K562 (cell line): Measurements from ENCODE around the gene KIF26A.

Experiments used
- ARID2 ChIP-seq: fragments of 450-650 bp; IDR thresholded peaks from 2 replicates; pipeline ENCODE4 v1.6.1; 2017; ENCODE audit warnings: antibody characterized with exemption, mild to moderate bottlenecking
- BMI1 ChIP-seq: fragments of 150-350 bp; IDR thresholded peaks from 2 replicates; pipeline ENCODE4 v1.6.1; 2014; ENCODE audit warnings: low read length
- CREB3 ChIP-seq: fragments of 450-650 bp; conservative IDR thresholded peaks from 2 replicates; pipeline ENCODE4 v1.6.1; 2016; ENCODE audit warnings: missing genetic modification characterization, low read depth, mild to moderate bottlenecking, missing compliant biosample characterization, moderate library complexity
- NFE2L1 ChIP-seq: fragments of 450-650 bp; IDR thresholded peaks from 2 replicates; pipeline ENCODE4 v1.6.1; 2016; ENCODE audit warnings: missing genetic modification characterization, low read depth, mild to moderate bottlenecking, missing compliant biosample characterization, moderate library complexity, borderline replicate concordance
- RHOXF2B ChIP-seq: fragments of 250-450 bp; sonication (Bioruptor Pico); conservative IDR thresholded peaks from 2 replicates; pipeline ENCODE4 v1.5.1; 2021
- SOX6 ChIP-seq: fragments of 450-650 bp; IDR thresholded peaks from 2 replicates; pipeline ENCODE4 v1.6.1; 2014; ENCODE audit warnings: mild to moderate bottlenecking
- SP1 ChIP-seq: sonication (generic); formaldehyde crosslinking; IDR thresholded peaks from 2 replicates; pipeline ENCODE4 v1.8.1; 2022; ENCODE audit warnings: mild to moderate bottlenecking, missing genetic modification reagents
- ZZZ3 ChIP-seq: fragments of 450-650 bp; IDR thresholded peaks from 2 replicates; pipeline ENCODE4 v1.6.1; 2016; ENCODE audit warnings: antibody characterized with exemption, mild to moderate bottlenecking, moderate library complexity
- TF ChIP-seq, protein P1 (sequence below): fragments of 150-350 bp; IDR thresholded peaks from 2 replicates; pipeline ENCODE4 v1.6.1; 2014; ENCODE audit warnings: low read depth, mild to moderate bottlenecking, low read length, borderline replicate concordance
- TF ChIP-seq, protein P2 (sequence below), 2 experiments: IDR thresholded peaks in 1 of 2; conservative IDR thresholded peaks in 1 of 2; 2 replicates each; pipeline ENCODE4 v1.6.1; 2016; ENCODE audit warnings: low read depth in 2 of 2, mild to moderate bottlenecking in 1 of 2, missing compliant biosample characterization in 1 of 2, missing genetic modification characterization in 1 of 2, moderate library complexity in 1 of 2
- TF ChIP-seq, protein P3 (sequence below), 3 experiments: IDR thresholded peaks in 2 of 3; conservative IDR thresholded peaks in 1 of 3; 2 replicates each; pipeline ENCODE4 v1.5.1; 2011 to 2012; ENCODE audit warnings: low read length in 3 of 3, mild to moderate bottlenecking in 3 of 3, control low read depth in 2 of 3, improper control_type of control experiment in 1 of 3, inconsistent platforms in 1 of 3, low read depth in 1 of 3, mixed read lengths in 1 of 3, moderate library complexity in 1 of 3; ENCODE audit not compliant: insufficient read depth in 2 of 3
- TF ChIP-seq, protein P4 (sequence below), 3 experiments: fragments of 200-800 bp in 1 of 3; fragments of 250-450 bp in 1 of 3; fragments of 450-650 bp in 1 of 3; sonication (Bioruptor Pico) in 1 of 3; sonication (Bioruptor generic) in 1 of 3; formaldehyde crosslinking in 1 of 3; IDR thresholded peaks; 2 replicates each; pipeline versions ENCODE4 v1.6.1 to v1.8.0; 2016 to 2022; ENCODE audit warnings: mild to moderate bottlenecking in 2 of 3, missing genetic modification characterization in 2 of 3, missing compliant biosample characterization in 1 of 3, moderate library complexity in 1 of 3

DNA sequence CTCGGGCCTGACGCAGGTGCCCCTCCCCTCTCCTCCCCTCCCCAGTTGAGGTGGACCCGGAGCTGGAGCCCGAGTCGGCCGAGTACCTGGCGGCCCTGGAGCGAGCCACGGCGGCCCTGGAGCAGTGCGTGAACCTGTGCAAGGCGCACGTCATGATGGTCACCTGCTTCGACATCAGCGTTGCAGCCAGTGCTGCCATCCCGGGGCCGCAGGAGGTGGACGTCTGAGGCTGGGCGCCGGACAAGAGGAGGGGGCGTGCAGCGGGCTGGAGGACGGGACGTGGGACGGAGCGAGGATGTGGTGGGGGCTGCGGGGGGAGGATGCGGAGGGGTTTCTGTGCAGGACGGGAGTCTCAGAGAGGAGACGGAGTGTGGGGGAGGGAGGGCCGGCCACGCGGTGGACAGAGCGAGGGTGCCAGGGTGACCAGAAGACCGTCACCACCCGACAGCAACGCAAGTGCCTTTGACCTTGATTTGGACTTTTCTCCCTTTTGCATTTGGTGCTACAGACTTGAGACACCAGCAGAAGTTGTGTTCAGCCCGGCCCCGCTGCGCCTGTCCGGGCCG is 41.3 kb downstream of the KIF26A start:
- TF ChIP-seq BMI1 (no peak), SOX6 (no peak), NFE2L1 (tag) (no peak), SP1 (CRISPR knock-in tag) (no peak), ZZZ3 (no peak), ARID2 (no peak), CREB3 (tag) (no peak), RHOXF2B (CRISPR knock-in tag) (no peak)
- TF ChIP-seq, protein P1, sequence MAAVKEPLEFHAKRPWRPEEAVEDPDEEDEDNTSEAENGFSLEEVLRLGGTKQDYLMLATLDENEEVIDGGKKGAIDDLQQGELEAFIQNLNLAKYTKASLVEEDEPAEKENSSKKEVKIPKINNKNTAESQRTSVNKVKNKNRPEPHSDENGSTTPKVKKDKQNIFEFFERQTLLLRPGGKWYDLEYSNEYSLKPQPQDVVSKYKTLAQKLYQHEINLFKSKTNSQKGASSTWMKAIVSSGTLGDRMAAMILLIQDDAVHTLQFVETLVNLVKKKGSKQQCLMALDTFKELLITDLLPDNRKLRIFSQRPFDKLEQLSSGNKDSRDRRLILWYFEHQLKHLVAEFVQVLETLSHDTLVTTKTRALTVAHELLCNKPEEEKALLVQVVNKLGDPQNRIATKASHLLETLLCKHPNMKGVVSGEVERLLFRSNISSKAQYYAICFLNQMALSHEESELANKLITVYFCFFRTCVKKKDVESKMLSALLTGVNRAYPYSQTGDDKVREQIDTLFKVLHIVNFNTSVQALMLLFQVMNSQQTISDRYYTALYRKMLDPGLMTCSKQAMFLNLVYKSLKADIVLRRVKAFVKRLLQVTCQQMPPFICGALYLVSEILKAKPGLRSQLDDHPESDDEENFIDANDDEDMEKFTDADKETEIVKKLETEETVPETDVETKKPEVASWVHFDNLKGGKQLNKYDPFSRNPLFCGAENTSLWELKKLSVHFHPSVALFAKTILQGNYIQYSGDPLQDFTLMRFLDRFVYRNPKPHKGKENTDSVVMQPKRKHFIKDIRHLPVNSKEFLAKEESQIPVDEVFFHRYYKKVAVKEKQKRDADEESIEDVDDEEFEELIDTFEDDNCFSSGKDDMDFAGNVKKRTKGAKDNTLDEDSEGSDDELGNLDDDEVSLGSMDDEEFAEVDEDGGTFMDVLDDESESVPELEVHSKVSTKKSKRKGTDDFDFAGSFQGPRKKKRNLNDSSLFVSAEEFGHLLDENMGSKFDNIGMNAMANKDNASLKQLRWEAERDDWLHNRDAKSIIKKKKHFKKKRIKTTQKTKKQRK, result no peak
- TF ChIP-seq, protein P2, sequence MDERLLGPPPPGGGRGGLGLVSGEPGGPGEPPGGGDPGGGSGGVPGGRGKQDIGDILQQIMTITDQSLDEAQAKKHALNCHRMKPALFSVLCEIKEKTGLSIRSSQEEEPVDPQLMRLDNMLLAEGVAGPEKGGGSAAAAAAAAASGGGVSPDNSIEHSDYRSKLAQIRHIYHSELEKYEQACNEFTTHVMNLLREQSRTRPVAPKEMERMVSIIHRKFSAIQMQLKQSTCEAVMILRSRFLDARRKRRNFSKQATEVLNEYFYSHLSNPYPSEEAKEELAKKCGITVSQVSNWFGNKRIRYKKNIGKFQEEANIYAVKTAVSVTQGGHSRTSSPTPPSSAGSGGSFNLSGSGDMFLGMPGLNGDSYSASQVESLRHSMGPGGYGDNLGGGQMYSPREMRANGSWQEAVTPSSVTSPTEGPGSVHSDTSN (CRISPR knock-in tag; IDR thresholded peaks at IDR 0.05; ENCODE audit: low read depth), result no peak
- TF ChIP-seq, protein P2 (tag; conservative IDR thresholded peaks at IDR 0.05; ENCODE audit: low read depth), result no peak
- TF ChIP-seq, protein P3, sequence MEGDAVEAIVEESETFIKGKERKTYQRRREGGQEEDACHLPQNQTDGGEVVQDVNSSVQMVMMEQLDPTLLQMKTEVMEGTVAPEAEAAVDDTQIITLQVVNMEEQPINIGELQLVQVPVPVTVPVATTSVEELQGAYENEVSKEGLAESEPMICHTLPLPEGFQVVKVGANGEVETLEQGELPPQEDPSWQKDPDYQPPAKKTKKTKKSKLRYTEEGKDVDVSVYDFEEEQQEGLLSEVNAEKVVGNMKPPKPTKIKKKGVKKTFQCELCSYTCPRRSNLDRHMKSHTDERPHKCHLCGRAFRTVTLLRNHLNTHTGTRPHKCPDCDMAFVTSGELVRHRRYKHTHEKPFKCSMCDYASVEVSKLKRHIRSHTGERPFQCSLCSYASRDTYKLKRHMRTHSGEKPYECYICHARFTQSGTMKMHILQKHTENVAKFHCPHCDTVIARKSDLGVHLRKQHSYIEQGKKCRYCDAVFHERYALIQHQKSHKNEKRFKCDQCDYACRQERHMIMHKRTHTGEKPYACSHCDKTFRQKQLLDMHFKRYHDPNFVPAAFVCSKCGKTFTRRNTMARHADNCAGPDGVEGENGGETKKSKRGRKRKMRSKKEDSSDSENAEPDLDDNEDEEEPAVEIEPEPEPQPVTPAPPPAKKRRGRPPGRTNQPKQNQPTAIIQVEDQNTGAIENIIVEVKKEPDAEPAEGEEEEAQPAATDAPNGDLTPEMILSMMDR (IDR thresholded peaks at IDR 0.05 in 2 of 3, conservative IDR thresholded peaks at IDR 0.05 in 1 of 3; ENCODE audit: insufficient read depth in 2 of 3, low read depth in 1 of 3, low read length in 3 of 3), result no peak
- TF ChIP-seq, protein P4, sequence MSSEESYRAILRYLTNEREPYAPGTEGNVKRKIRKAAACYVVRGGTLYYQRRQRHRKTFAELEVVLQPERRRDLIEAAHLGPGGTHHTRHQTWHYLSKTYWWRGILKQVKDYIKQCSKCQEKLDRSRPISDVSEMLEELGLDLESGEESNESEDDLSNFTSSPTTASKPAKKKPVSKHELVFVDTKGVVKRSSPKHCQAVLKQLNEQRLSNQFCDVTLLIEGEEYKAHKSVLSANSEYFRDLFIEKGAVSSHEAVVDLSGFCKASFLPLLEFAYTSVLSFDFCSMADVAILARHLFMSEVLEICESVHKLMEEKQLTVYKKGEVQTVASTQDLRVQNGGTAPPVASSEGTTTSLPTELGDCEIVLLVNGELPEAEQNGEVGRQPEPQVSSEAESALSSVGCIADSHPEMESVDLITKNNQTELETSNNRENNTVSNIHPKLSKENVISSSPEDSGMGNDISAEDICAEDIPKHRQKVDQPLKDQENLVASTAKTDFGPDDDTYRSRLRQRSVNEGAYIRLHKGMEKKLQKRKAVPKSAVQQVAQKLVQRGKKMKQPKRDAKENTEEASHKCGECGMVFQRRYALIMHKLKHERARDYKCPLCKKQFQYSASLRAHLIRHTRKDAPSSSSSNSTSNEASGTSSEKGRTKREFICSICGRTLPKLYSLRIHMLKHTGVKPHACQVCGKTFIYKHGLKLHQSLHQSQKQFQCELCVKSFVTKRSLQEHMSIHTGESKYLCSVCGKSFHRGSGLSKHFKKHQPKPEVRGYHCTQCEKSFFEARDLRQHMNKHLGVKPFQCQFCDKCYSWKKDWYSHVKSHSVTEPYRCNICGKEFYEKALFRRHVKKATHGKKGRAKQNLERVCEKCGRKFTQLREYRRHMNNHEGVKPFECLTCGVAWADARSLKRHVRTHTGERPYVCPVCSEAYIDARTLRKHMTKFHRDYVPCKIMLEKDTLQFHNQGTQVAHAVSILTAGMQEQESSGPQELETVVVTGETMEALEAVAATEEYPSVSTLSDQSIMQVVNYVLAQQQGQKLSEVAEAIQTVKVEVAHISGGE (CRISPR knock-in tag; IDR thresholded peaks at IDR 0.05), result no peak
